Left ventricle myocardium inferior (tissue), 1 donor: ENCODE data around the gene RASL10B. TPM values are rescaled to one million over a fixed set of nuclear protein-coding genes. Genes with fewer than 3 reads are reported as not detected.
A peak's percentile ranks its signal among the peaks of the same experiment; 100 is the strongest.

Source experiments
- DNase-seq: peaks from one replicate; pipeline ENCODE4 v3.0.0-alpha.2; 2020
- H3K27ac ChIP-seq: fragments of 200-600 bp; replicated peaks from 2 replicates; pipeline ENCODE4 v1.8.0; 2021
- H3K27me3 ChIP-seq: fragments of 200-600 bp; 2 replicates; pipeline ENCODE4 v1.8.0; 2021; ENCODE audit warnings: low read depth
- H3K36me3 ChIP-seq: fragments of 200-600 bp; 2 replicates; pipeline ENCODE4 v1.8.0; 2021
- H3K4me1 ChIP-seq: fragments of 200-600 bp; 2 replicates; pipeline ENCODE4 v1.8.0; 2021
- H3K4me3 ChIP-seq: fragments of 200-600 bp; 2 replicates; pipeline ENCODE4 v1.8.0; 2021; ENCODE audit warnings: mild to moderate bottlenecking, moderate library complexity
- H3K9me3 ChIP-seq: fragments of 200-600 bp; replicated peaks from 2 replicates; pipeline ENCODE4 v1.8.0; 2021
- intact Hi-C: fragments of 100-400 bp; cut with micrococcal nuclease; formaldehyde crosslinking; loops from one replicate; pipeline ENCODE4 v1.11.0; 2022
- total RNA-seq: library from RNA; stranded (reverse); fragmentation: NEBNext Ultra II Directional; extraction: Animal tissue kit (Norgen Biotek cat#: 25700); gene quantifications from one replicate; pipeline ENCODE4 v1.2.1, GENCODE V29; 2021
- TF ChIP-seq, protein P1 (sequence below): fragments of 200-600 bp; IDR thresholded peaks from 2 replicates; pipeline ENCODE4 v1.8.0; 2021; ENCODE audit warnings: antibody characterized with exemption, mild to moderate bottlenecking, borderline replicate concordance
- donor health status: DM: no; HTN: yes; CAD: no; lungs with severe emphysema.

Gene RASL10B
- total RNA-seq, 1 donor from 2014 or later: 18.4 TPM

DNA sequence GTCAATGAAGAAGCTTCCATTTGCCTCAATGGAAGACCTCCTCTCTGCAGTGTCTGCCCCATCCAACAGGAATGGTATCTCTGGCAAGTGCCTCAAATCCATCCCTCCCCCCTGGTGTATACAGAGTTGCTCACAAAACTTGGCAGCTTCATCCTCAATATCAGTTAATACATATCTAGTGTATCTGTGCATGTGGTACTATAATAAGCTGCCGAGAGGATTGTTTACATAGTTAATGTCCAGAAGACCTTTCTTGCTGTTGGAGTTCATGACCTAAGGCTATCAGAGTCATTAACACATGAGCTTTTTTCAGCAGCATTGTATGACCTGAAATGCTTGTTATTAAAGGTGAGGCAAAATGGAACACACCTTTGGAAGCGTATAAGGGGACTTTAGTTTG, 14.0 kb upstream of the RASL10B start:
- H3K9me3 ChIP-seq: no peaks in the 10 kb centered on the region
- H3K36me3 ChIP-seq: peaks cover 18% of the 10 kb centered on the region
- intact Hi-C loops: no loop called here
- no peak overlapping the region for H3K4me3 ChIP-seq
- TF ChIP-seq, protein P1, sequence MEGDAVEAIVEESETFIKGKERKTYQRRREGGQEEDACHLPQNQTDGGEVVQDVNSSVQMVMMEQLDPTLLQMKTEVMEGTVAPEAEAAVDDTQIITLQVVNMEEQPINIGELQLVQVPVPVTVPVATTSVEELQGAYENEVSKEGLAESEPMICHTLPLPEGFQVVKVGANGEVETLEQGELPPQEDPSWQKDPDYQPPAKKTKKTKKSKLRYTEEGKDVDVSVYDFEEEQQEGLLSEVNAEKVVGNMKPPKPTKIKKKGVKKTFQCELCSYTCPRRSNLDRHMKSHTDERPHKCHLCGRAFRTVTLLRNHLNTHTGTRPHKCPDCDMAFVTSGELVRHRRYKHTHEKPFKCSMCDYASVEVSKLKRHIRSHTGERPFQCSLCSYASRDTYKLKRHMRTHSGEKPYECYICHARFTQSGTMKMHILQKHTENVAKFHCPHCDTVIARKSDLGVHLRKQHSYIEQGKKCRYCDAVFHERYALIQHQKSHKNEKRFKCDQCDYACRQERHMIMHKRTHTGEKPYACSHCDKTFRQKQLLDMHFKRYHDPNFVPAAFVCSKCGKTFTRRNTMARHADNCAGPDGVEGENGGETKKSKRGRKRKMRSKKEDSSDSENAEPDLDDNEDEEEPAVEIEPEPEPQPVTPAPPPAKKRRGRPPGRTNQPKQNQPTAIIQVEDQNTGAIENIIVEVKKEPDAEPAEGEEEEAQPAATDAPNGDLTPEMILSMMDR: no peak
- H3K27me3 ChIP-seq: no peaks in the 10 kb centered on the region
- peaks cover 53% of the 10 kb centered on the region for H3K4me1 ChIP-seq
- no peak for DNase-seq
- H3K27ac ChIP-seq: peak overlapping the region; percentile 90

DNA sequence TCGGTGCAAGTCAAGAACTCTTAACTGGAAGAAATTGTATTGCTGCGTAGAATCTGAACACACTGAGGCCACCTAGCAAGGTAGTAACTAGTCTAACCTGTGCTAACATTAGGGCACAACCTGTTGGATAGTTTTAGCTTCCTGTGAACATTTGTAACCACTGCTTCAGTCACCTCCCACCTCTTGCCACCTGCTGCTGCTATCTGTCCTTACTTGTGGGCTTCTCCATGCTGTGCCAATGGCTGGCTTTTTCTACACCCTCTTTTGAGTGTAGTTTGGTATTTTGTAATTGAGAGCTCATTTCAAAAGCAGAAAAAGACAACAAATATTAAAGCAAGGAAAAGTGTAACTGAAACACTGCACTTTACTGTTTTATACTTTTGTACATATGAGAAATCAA, 7.7 kb upstream of the RASL10B start:
- DNase-seq: no peak
- TF ChIP-seq, protein P1: no peak
- no peak overlapping the region for H3K4me3 ChIP-seq
- intact Hi-C loops: no loop called here
- no peak overlapping the region for H3K27ac ChIP-seq
- no peaks in the 10 kb centered on the region for H3K27me3 ChIP-seq
- peaks cover 22% of the 10 kb centered on the region for H3K4me1 ChIP-seq
- H3K9me3 ChIP-seq: no peaks in the 10 kb centered on the region
- H3K36me3 ChIP-seq: peaks cover 40% of the 10 kb centered on the region

DNA sequence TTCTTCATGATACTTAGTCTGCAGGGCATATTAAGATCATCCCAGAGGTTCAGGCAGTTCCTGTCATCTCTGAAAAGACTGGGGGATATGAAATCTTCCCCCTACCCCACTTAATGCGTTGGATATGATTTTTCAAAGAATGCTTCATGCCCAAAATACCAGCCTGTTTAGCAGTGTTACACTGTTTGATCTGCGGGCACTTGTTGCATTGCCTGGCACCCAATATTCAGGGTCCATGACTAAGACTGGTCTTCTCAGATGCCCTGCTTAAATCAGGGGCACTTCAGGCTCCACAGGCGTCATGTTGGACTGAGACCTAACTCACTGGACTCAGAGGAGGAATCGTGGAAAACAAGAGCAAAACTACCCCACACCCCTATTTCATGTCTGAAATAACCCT, 6.4 kb upstream of the RASL10B start:
- intact Hi-C loops: no loop called here
- DNase-seq: no peak
- no peak overlapping the region for H3K27ac ChIP-seq
- H3K4me1 ChIP-seq: peaks cover 22% of the 10 kb centered on the region
- TF ChIP-seq, protein P1: no peak
- H3K27me3 ChIP-seq: no peaks in the 10 kb centered on the region
- peaks cover 31% of the 10 kb centered on the region for H3K36me3 ChIP-seq
- H3K4me3 ChIP-seq: no peak overlapping the region
- H3K9me3 ChIP-seq: no peaks in the 10 kb centered on the region

DNA sequence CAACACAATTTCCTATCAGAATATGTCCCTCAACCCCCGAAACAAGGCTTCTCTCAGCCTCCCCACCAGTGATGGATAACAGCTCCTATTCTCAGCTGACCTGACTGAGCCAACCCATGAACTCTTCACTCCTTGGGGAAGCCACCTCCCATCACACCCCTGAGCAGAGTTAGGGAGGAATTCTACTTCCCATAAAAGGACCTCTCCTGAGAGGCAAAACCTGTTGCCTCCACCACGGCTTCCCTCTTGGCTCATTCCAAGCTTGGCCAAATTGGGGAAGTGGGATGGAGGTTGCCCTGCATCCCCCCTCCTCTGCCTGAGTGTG, 5.7 kb upstream of the RASL10B start:
- Histone ChIP-seq H3K36me3 (peaks cover 30% of the 10 kb centered on the region), H3K9me3 (no peaks in the 10 kb centered on the region), H3K27me3 (no peaks in the 10 kb centered on the region), H3K27ac (no peak overlapping the region), H3K4me3 (no peak overlapping the region), H3K4me1 (peaks cover 27% of the 10 kb centered on the region)
- no peak for DNase-seq
- intact Hi-C loops: no loop called here
- TF ChIP-seq, protein P1: no peak

DNA sequence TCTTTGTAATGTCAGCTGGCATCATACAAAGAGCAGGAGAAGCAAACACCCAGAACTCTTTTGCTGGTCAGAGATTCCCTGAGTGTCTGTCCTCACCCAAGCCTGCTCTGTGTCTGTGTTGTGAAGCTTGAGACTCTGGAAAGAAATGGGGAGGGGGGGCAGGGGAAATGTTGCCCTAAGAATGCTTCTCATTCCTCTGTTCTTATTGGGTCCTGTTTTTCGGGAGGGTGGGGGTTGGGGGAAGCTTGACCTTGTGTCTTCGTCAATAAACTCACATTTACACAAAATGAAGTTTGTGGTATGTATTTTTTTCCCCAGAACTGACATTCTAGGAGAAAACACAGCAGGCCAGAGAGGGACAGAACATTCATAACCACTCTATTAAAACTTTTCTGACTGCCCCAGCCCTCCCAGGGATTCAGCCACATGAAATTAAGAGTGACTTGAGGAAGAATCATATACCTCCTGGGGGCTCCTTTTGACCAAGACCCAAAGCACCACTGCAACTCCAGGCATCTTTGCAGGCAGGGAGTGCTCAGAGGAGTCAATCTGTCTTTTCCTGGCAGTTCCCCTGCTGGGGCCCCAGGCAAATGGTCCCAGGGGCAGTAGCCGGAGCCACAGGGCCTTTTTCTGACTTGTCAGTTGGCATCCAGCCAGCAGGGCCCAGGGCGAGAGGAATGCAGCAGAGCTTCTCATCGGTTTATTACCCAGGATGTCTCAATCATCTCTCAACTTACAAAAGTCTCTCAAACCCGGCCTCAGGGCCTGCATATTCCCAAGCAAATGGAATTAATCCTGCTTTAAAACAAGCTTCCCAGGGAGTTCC, 5.1 kb upstream of the RASL10B start:
- Histone ChIP-seq H3K9me3 (no peaks in the 10 kb centered on the region), H3K4me3 (no peak overlapping the region), H3K27me3 (no peaks in the 10 kb centered on the region), H3K36me3 (peaks cover 30% of the 10 kb centered on the region), H3K4me1 (peaks cover 33% of the 10 kb centered on the region), H3K27ac (peak overlapping the region; percentile 13)
- TF ChIP-seq, protein P1: no peak
- intact Hi-C loops: no loop called here
- peak; percentile 54 for DNase-seq
